GM21360 (cell line): ENCODE data around the gene SLC25A47.
A peak's percentile ranks its signal among the peaks of the same experiment; 100 is the strongest.
"Not testable (repeated sequence)": the region's sequence is repeated elsewhere in the genome, so short reads cannot be mapped to it uniquely, and the experiment has no call there.

ENCODE experiments used
- ATAC-seq: cut with Tn5 transposase; IDR thresholded peaks from one replicate; pipeline ENCODE4 v1.9.1; 2021; ENCODE audit warnings: mild to moderate bottlenecking, moderate library complexity; ENCODE audit not compliant: unreplicated experiment

Gene SLC25A47

GRCh38 chr14:100304825-100305323 is 18.3 kb upstream of the SLC25A47 start:
- no peak for ATAC-seq

GRCh38 chr14:100305324-100306100 is 17.6 kb upstream of the SLC25A47 start:
- ATAC-seq = no peak

DNA sequence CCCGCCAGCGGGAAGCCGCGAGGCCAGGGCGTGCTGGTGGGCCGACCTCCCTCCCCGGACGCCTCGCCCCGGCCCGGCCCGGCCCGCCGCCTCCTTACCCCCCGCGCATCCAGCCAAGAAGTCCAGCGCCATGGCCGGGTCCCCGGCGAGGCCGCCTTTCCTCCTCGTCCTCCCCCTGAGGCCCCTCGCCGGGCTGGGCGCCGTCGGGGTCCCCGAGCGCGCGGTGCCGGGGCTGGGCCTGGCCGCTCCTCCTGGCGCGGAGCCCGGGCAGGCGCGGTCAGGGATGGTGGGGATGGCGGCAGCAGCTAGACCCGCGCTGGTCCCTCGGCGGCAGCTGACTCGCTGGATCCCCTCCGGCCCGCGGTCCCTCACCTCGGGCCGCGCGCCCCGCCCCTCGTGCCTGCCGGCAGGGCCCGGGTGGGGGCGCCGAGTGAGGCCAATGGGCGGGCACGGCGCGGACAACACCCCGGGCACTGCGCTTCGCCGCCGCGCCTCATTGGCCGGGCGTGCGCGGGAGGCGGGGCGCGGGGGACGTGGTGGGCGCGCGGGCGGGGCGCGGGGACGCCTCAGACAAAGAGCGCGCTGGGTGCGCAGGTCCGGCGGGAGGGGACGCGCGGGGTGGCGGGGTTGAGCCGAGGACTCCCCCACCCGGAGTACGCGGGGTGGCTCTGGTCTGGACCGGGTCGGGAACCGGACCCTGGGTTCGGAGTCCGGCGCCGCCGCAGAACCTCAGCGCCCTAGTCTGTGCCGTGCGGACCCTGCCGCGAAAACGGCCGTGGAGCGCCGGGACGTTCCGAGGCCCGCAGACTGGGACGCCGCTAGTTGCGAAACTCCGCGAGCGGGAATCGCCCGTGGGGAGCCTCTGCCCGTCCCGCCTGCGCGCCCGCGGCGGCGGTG is 16.8 kb upstream of the SLC25A47 start, which contains the start of gene SLC25A29:
Gene SLC25A29, minus strand, starts transcription at position 344 of the 897 bp plus-strand sequence. Its CDS starts 212 bp downstream, at position 132.
- ATAC-seq = peak; percentile 86

- ATAC-seq = peak; percentile 5
Measured at GRCh38 chr14:100306998-100307765, 16.0 kb upstream of the SLC25A47 start.

- no peak for ATAC-seq
Measured at GRCh38 chr14:100307766-100308426, 15.2 kb upstream of the SLC25A47 start.

DNA sequence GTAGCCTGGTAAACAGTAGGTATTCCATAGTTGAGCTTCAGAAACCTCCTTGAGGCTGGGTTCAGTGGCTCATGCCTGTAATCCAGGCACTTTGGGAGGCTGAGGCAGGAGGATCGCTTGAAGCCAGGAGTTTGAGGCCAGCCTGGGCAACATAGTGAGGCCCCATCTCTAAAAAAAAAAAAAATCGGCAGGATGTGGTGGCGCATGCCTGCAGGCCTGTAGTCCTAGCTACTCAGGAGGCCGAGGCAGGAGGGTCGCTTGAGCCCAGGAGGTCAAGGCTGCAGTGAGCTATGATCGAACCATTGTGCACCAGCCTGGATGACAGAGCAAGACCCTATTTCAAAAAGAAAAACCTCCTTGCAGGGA is 14.7 kb upstream of the SLC25A47 start:
- not testable (repeated sequence) for ATAC-seq

- ATAC-seq = no peak
Measured at GRCh38 chr14:100309028-100309737, 14.0 kb upstream of the SLC25A47 start.

GRCh38 chr14:100312110-100312876 is 10.8 kb upstream of the SLC25A47 start:
- not testable (repeated sequence) for ATAC-seq

DNA sequence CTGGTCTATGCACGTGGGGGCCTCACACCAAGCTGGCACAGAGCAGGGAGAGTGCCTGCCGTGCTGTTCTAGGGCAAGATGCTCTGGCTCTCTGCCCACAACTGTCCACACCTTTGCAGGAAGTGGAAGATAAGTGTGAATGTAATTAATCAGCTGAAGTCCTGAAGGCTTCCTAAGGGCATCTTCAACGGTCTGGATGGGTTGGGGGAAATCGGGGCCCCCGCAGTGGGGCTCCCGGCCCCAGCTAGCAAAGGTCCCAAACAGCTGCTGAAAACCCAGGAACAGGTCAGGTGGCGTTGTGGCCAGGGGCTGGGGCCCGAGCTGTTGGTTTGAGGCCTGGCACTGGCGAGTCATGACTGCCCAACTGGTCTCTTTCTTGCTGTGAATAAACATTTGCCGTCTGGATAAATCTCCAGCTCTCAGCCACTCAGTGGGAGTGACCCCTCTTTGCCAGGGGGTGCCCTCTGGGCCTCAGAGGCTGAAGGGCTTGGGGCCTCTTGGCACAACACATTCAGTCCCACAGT is 10.2 kb upstream of the SLC25A47 start:
- no peak for ATAC-seq

DNA sequence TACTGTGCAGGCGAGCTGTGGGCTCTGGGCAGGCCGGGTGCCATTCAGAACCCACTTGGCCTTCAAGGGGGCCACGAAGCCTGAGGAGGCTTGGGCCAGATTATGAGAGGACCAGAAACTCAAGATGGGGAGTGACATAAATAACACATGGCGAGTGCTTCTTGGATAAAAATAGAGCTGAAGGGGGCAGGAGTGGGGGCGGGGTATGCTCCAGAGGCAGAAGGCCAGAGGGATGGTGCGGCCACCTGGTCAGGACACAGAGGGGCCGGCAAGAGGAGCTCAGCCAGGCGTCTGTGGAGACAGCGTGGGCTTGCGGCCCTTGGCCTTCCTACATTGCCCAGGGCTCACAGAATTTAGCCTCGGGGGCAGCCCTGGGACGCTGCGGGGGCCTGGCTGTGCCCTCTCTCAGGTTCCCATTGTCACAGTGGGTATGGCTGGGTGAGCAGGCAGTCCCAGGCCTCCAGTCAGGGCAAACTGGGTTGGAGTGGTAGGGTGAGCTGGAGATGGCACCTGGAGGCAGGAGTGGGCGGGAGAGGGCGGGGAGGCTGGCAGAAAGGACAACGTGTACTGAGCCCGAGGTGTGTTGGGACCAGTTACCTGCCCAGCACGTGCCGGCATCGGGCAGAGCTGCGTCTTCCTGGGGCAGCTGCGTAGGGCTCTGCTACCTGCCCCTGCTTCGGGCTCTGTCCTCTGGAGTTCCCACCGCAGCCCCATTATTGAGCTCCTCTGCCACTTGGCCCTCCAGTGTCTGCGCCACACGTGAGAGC is 9.5 kb upstream of the SLC25A47 start:
- no peak for ATAC-seq

GRCh38 chr14:100314724-100315123 is 8.4 kb upstream of the SLC25A47 start:
- ATAC-seq = no peak

DNA sequence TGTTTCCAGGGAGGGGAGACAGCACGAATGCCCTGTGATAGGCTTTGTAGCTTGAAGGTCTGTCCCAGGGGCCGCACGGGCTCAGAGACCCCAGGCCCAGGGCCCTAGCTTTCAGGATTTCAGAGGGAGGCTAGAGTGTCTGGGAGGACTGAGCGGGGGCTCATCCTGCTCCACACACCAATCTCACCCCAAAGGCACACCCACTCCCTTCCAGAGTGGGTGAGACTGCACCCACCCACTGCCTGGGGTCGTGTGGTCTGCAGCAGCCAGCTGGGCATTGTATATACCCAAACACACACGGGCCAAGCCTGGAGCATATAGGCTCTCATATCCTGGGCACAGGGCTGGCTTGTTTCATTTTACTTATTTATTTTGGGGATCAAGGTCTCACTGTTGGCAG is 5.8 kb upstream of the SLC25A47 start:
- ATAC-seq = peak; percentile 2

GRCh38 chr14:100317912-100318808 is 5.0 kb upstream of the SLC25A47 start:
- peak; percentile 86 for ATAC-seq

- no peak for ATAC-seq
Measured at GRCh38 chr14:100320157-100320856, 2.8 kb upstream of the SLC25A47 start.

DNA sequence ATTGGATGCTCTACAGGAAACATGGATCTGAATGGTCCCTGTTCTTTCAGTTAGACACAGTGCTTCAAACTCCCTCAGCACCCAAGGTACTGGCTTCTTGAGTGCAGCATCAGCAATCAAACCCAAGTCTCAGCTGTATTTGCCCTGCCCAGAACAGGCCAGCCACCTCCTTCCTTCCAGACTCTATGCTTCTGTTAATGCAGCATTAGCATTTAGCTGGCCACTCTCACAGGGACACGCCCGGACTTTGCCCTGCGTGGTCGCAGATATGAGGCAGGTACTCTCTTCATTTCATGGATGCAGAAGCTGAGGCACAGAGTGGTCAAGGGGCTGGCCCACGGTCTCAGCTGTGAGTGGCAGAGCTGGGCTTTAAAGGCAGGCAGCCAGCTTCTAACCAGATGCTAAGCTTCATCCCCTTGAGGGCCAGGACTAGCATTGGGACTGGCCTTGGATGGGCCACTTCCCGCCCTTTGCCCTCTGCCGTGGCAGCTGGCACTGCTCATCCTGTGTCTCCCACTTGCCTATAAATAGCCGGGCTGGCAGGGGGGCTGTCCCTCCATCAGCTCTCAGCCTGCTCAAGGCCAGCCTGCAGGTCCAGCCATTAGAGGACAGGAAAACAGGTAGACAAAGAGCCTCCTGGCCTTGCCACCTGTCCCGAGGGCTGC is 1.5 kb upstream of the SLC25A47 start:
- ATAC-seq = no peak
